Hepatocyte (in vitro differentiated cells): ENCODE data around the gene LHFPL3. TPM values are rescaled to one million over a fixed set of nuclear protein-coding genes. Genes with fewer than 3 reads are reported as not detected.

Experiments
- DNase-seq: peaks from one replicate; pipeline ENCODE4 v3.0.0-alpha.2; 2016; ENCODE audit warnings: low spot score
- H2AFZ ChIP-seq: fragments of 200-600 bp; sonication (generic); 2 replicates; pipeline ENCODE4 v1.6.0; 2016; ENCODE audit warnings: antibody characterized with exemption, mild to moderate bottlenecking
- H3K27ac ChIP-seq: fragments of 200-600 bp; sonication (generic); 2 replicates; pipeline ENCODE4 v1.5.1; 2016; ENCODE audit warnings: mild to moderate bottlenecking
- H3K27me3 ChIP-seq: fragments of 200-600 bp; sonication (generic); 2 replicates; pipeline ENCODE4 v1.6.1; 2016
- H3K36me3 ChIP-seq: fragments of 200-600 bp; sonication (generic); replicated peaks from 2 replicates; pipeline ENCODE4 v1.5.1; 2016; ENCODE audit warnings: low read depth; ENCODE audit not compliant: insufficient read depth
- H3K4me1 ChIP-seq: fragments of 200-600 bp; sonication (generic); 2 replicates; pipeline ENCODE4 v1.5.1; 2016; ENCODE audit warnings: mild to moderate bottlenecking, moderate library complexity; ENCODE audit not compliant: insufficient read depth
- H3K4me2 ChIP-seq: fragments of 200-600 bp; sonication (generic); 2 replicates; pipeline ENCODE4 v1.6.0; 2016
- H3K4me3 ChIP-seq: fragments of 200-600 bp; sonication (generic); 2 replicates; pipeline ENCODE4 v1.5.1; 2016; ENCODE audit warnings: mild to moderate bottlenecking
- H3K79me2 ChIP-seq: fragments of 200-600 bp; sonication (generic); 2 replicates; pipeline ENCODE4 v1.6.0; 2017; ENCODE audit warnings: mild to moderate bottlenecking
- H3K9me2 ChIP-seq: fragments of 200-600 bp; sonication (generic); replicated peaks from 2 replicates; pipeline ENCODE4 v1.6.0; 2017; ENCODE audit warnings: mild to moderate bottlenecking; ENCODE audit not compliant: insufficient read depth
- H3K9me3 ChIP-seq: fragments of 200-600 bp; sonication (generic); 2 replicates; pipeline ENCODE4 v1.5.1; 2016; ENCODE audit warnings: low read depth, mild to moderate bottlenecking
- H4K20me1 ChIP-seq: fragments of 200-600 bp; sonication (generic); 2 replicates; pipeline ENCODE4 v1.6.0; 2016; ENCODE audit warnings: mild to moderate bottlenecking; ENCODE audit not compliant: insufficient read depth, poor library complexity, severe bottlenecking
- EZH2 ChIP-seq: fragments of 200-600 bp; sonication (generic); IDR thresholded peaks from 2 replicates; pipeline ENCODE4 v1.6.1; 2016; ENCODE audit warnings: antibody characterized with exemption, mild to moderate bottlenecking, borderline replicate concordance
- EZH2phosphoT487 ChIP-seq: fragments of 200-600 bp; sonication (generic); IDR thresholded peaks from one replicate; pipeline ENCODE4 v1.6.1; 2018; ENCODE audit warnings: antibody characterized with exemption, mild to moderate bottlenecking, low read depth, moderate library complexity; ENCODE audit not compliant: unreplicated experiment, severe bottlenecking
- WGBS: methylation state at CpG from one replicate; pipeline ENCODE4 v1.1.6; 2016; ENCODE audit warnings: low lambda C conversion rate; ENCODE audit errors: missing lambda C conversion rate; 5-methylcytosine and 5-hydroxymethylcytosine counted together
- polyA plus RNA-seq: library from polyadenylated mRNA; unstranded; fragments of >200 nt; fragmentation: Nextera tagmentation; extraction: Ambion mirVana; gene quantifications from 2 replicates; pipeline ENCODE4 v1.2.1, GENCODE V29; 2016
- small RNA-seq: library from RNA; depleted of rRNA; stranded (forward); fragments of <200 nt; gene quantifications from one replicate; pipeline ENCODE3, GENCODE V24; 2014
- total RNA-seq: library from RNA; depleted of rRNA; stranded (reverse); fragments of >200 nt; gene quantifications from 2 replicates; pipeline ENCODE4 v1.2.3, GENCODE V29; 2014
- TF ChIP-seq, protein P1 (sequence below): fragments of 200-600 bp; sonication (generic); IDR thresholded peaks from 2 replicates; pipeline ENCODE4 v1.5.1; 2016; ENCODE audit warnings: antibody characterized with exemption, mild to moderate bottlenecking; ENCODE audit not compliant: poor library complexity

LHFPL3 gene
- total and polyA plus RNA-seq, 2 experiments from 2014 or later: not detected

DNA sequence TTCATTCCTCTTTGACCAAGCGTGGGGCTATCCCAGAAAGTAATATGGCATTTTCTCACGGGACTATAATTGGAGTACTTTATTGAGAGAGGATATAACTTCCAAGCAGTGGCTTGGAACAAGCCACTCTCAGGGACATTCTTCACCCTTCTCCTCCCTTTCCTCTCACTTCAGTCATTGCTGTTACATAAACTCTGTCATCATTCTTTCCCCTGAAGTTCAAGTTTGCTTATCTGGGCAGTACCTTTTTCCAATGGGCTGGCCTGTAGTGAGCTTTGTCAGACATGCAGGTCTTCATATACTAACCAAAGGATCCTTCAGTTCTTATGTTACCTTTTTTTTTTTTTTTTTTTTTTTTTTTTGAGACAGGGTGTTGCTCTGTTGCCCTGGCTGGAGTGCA is 626.9 kb downstream of the LHFPL3 start:
- 100% methylated on average over 2 of the region's 2 CpGs for WGBS
- Histone ChIP-seq H3K9me2 (no peaks in the 10 kb centered on the region), H3K27ac (no peak overlapping the region)

More for the DNA sequence above, 626.9 kb downstream of the LHFPL3 start:
- H2AFZ ChIP-seq: no peak overlapping the region
- TF ChIP-seq, protein P1, sequence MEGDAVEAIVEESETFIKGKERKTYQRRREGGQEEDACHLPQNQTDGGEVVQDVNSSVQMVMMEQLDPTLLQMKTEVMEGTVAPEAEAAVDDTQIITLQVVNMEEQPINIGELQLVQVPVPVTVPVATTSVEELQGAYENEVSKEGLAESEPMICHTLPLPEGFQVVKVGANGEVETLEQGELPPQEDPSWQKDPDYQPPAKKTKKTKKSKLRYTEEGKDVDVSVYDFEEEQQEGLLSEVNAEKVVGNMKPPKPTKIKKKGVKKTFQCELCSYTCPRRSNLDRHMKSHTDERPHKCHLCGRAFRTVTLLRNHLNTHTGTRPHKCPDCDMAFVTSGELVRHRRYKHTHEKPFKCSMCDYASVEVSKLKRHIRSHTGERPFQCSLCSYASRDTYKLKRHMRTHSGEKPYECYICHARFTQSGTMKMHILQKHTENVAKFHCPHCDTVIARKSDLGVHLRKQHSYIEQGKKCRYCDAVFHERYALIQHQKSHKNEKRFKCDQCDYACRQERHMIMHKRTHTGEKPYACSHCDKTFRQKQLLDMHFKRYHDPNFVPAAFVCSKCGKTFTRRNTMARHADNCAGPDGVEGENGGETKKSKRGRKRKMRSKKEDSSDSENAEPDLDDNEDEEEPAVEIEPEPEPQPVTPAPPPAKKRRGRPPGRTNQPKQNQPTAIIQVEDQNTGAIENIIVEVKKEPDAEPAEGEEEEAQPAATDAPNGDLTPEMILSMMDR: no peak
- TF ChIP-seq EZH2 (no peak), EZH2phosphoT487 (no peak)
- no peak overlapping the region for H3K4me3 ChIP-seq
- DNase-seq: no peak
- H3K36me3 ChIP-seq: no peaks in the 10 kb centered on the region
- H3K4me2 ChIP-seq: no peak overlapping the region
- peaks cover 5% of the 10 kb centered on the region for H3K4me1 ChIP-seq
- H3K79me2 ChIP-seq: no peaks in the 10 kb centered on the region
- H4K20me1 ChIP-seq: no peaks in the 10 kb centered on the region
- no peaks in the 10 kb centered on the region for H3K27me3 ChIP-seq
- H3K9me3 ChIP-seq: no peaks in the 10 kb centered on the region

Small RNA genes within 50 kb of the gene (small RNA-seq; reads per million reads assigned to genes)
- not detected for gene RN7SL8P

Other genes starting within 250 kb of the LHFPL3 start
- gene ORC5, start 120.6 kb upstream of the LHFPL3 start, total RNA-seq: 9.1 and 11.9 TPM in 2 replicates
- 5.5 and 6.7 TPM in 2 replicates for gene ORC5, start 120.6 kb upstream of the LHFPL3 start, polyA plus RNA-seq